GM18858 (cell line): ENCODE results near the gene EHD1.

Experiments
- ATAC-seq: cut with Tn5 transposase; IDR thresholded peaks from one replicate; pipeline ENCODE4 v1.9.1; 2021; ENCODE audit not compliant: unreplicated experiment

Gene EHD1

DNA sequence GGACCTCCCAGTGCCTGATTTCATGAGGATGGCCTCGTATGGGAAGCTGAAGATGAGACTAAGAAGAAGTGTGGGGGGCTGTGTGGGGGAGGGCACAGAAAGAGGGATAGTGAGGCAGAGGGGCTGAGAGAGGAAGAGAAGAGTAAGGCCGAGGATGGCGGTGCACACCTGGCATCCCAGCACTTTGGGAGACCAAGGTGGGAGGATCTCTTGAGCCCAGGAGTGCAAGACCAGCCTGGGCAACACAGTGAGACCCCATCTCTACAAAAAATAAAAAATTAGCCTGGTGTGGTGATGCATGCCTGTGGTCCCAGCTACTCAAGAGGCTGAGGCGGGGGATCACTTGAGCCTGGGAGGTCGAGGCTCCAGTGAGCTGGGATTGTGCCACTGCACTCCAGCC lies 13.5 kb upstream of the EHD1 start:
- ATAC-seq = no peak

DNA sequence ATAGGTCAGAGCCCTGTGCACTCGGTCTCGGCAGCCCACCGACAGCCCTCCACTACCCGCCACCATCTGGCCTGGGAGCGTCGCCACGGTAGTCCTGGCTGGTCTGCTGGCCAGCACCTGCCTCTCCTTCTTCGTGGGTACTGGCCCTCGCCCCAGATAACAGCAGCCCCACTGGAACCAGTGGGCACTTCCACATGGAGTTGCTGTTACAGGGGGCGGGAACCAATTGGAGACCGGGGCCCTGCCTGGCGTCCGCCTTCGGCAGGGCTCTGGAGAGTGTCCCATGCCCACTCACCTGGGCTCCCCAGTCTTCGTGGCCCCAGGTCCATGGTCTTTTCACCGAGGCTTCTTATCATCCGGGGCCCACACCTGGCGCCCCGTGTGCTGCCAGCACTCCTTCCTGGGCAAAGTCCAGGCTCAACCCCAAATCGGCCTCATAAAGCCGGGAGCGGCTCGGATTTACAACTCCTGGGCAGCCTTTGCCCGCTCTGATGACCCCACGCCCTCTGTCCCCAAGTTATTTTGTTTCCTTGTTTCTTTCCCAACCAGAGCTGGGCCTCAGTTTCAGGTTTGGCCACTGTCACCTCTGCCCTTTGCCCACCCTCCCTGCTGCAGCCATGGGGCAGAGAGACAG lies 12.9 kb upstream of the EHD1 start:
- ATAC-seq = no peak

DNA sequence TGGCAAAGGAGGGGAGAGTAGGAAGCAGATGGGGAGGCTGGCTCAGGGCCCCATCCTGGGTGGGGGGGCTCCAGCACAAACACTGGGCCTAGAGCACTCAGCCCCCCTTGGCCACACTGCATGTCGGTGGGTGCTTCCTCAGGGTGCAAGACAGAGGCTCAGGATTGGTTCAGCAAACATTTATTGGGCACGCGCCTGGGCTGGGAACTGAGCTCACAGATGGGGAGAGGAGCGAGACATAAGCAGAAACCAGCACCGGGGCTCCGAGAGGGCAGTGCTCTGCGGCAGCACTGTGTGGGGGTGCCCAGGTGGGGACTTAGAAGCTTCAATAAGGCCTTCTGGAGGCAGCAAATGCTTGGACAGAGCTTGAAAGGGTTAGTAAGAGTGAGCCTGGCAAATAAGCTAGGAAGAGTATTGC lies 12.1 kb upstream of the EHD1 start:
- ATAC-seq = no peak

DNA sequence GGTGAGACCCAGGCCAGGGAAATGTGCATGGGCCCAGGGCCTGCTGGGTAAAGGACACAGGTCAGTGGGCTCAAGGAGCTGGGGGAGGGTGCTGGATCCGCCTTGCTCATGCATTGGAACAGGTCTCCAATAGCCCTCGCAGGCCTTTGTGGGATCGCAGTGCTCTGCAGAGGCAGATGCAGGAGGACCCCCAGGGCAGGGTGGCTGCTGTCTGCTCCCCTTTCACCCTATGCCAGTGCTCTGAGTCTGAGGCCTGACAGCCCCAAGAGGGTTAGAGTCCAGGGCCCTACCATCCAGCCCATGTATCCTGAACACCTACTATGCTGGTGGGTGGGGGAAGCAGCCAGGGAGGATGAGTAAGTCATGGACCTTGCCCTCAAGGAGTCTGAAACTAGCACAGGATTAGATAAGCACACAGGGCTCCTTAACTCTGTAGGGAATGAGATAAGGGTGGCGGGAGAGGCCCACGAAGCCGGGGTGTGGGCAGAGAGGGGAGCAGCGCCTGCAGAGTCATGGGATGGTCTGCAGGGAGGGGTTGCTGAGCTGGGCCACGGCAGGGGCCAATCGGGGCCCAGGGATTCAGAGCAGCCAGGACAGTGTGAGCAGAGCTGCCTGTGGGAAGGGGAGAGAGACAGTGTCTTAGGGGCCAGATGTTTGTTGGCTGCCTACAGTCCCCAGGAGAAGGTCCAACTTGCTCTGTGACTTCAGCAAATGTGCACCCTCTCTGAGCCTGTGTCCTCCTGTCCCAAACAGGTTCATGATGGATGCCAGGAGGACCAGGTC lies 10.5 kb upstream of the EHD1 start:
- ATAC-seq = no peak

DNA sequence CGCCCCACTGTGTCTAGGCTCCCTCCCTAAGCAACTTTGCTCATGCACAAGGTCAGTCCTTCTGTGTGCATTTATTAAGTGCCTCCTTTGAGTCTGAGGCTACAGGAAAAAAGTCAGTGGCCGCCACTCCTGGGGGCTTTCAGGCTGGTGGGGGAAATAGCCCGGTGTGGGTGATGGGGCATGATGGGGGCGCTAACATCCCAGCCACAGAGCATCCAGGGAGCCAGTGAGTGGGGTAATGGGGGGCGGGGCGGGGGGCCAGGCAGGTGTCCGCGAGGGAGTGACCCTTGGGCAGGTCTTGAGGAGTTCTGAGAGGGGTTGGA lies 9.9 kb upstream of the EHD1 start:
- no peak for ATAC-seq

DNA sequence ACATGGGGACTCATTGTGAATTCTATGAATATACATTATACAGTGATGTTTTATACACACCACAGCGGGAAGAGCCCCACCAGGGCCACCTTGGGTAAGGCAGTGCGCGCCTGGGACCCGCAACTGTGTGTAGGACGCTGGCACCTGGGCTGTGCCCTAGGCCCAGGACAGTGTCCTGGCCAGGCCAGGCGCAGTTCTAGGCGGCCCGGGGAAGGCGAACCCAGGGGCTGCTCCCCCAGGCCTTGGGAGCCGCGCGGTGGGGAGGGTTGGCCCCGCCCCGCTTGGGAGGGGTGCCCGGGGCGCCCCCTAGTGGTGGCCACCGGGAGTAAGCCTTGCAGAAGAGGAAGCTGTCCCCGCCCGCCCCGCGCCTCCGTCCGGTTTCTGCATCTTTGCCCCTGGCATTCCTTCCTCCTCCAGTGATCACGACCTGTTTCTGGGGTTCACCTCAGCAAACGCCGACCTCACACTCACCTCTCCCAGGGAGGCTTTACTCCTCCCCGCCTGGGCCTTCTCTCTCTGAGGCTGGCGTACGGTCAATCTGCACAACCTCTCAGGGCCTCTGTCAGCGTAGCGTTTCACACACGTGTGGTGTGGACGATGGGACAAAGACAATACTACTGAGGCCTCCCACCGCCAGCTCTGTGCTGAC lies 9.5 kb upstream of the EHD1 start:
- no peak for ATAC-seq

DNA sequence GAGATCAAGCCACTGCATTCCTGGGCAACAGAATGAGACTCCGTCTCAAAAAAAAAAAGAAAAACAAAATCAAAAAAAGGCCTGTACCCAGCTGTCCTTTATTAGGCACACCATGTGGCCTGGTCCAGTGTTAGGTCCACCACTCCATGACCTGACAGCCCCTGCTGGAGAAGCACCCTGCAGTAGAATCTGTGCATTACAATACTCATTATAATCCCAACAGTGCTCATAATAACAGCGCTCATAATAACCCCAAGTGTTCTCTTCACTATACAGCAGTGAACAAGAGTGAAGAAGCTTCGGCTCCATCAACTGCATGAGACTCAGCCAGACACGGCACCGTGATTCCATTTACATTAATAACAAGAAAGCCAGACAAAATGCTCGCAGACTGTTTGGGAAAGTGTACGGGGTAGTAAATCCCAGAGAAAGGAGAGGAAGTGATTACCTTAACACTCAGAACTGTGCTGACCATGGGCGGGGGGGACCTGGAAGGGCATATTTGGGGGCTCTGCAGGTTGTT lies 8.9 kb upstream of the EHD1 start:
- ATAC-seq = no peak

DNA sequence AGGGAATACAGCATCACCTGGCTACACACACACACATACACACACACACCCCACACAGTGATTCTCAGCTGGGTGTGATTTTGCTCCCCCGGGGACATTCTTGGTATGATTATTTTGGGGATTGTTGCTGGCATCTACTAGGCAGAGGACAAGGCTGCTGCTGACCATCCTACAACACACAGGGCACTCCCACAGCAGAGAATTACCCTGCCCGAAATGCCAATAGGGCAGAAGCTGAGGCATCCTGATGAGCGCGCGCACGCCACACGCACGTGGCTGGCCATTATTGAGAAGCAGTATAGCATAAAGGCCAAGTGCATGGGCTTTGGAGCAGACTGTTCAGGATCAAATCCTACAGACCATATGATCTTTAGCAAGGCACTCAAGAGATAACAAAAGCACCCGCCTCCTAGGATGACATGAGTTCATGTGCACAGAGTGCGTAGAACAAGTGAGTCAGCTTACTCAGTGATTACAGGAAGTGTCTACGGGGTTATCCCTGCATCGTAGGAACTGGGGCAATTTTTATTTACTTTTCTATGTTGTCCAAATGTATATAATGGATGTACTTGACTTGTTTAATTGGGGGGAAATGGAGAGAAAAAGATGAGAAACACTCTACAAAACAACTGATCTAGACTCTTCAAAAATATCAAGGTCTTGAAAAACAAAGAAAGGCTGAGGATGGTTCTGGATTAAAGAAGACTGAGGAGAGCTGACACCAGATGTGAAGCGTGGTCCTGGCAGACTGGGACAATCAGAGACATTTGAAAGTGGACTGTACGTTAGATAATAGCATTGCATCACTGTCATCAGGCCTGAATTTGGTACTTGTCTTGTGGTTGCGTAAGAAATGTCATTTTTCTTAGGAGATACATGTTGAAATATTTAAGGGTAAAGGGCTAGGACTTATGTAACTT lies 7.2 kb upstream of the EHD1 start:
- no peak for ATAC-seq

DNA sequence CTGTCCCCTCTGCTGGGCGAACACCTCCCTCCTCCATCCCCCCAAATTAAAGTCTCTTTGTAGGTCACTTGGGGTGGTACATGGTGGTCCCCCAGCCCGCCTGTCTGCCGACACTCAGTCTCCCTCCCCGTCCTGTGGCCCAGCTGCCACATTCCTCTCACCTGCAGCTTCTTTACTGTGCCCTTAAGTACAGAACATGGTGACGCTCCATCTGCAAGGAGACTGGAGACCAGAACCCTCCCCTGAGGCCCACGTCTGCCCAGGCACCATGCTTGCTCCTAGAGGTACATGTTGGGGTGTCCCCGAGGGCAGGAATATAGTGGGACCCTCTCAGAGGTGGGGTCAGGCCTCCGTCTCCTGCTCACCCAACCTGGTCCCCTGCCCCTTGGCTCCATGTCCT lies 5.6 kb upstream of the EHD1 start:
- ATAC-seq = no peak

DNA sequence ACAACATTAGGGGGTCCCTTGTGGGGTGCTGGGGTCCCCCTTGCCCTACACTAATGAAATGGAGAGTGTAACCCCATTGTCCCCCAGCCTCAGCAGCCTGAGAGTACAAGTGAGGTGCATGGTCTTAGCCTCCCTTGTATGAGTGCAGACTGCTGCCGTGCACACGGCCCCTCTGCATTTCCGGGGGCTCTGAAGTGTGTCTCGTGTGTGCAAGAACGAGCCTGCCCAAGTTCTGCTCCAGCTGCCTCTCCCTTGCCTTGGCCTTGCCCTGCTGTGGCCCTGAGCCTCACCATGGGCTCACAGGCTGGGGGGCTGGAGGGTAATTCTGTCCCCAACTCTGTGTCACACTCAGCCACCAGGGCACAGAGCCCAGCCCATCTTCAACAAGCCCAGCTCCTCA lies 5.2 kb upstream of the EHD1 start:
- no peak for ATAC-seq

DNA sequence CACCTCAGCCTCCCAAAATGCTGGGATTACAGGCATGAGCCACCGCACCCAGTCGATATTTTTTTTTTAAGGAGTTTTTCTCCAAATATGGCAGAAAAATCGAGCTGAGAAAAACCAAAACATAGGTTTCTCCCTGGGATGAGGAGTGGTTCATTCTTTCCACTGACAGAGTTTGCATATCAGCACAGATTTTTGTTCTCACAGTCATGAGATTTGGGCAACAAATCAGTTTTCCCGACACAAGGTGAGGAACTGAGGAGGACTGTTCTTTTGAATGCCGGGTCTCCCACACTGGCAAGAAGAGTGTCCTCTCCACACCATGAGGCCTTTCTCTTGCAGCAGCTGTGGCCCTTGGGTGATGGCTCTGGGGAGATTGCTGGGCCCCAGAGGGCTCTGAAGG lies 3.8 kb upstream of the EHD1 start:
- no peak for ATAC-seq

DNA sequence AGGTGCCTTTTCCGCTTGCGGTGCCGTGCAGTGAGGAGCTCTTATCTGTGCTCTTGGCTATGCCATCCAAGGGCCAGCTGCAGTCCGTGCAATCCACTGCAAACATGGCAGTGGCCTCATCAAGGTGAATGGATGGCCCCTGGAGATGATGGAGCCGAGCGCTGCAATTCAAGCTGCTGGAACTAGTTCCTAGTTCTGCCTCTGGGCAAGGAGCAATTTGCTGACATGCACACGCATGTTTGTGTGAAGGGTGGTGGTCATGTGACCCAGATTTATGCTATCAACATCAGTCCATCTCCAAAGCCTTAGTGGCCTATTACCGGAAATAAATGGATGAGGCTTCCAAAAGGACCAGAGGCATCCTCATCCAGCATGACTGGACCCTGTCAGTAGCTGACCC lies 3.1 kb upstream of the EHD1 start:
- no peak for ATAC-seq

DNA sequence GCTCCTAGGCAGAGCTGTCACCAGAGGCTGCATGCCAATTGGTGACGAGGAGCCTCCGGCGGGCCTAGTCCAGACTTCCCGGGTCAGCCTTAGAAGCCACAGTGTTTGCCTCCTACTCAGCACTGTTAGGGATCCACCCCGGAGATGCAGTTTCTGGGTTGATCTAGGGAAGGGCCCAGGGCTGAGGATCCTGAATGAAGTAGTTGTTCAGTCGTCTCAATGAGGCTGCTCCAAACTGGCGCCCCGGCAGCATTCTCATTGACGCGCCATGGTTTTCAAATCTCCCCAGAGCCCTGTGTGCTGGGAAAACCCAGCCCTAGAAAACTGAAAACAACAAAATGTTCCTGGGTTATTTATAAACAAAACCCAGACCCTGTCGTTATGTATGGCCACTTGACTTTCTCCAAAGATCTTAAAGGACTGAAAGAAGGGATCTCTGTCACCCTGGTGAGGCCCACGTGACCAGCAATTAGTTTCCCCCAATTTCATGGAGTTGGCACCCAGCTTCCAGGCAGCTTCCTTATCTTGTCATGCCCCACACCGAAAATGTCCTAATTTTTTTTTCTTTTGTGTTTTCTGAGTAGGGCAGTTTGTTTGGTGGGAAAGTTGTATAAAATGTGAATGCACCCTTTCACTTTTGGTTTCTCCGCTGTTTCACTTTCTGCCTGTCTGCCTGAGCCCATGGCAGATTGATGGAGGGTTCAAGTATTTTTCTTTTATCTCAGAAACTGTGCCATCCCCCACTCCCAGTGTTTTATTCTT lies 2.0 kb upstream of the EHD1 start:
- no peak for ATAC-seq

DNA sequence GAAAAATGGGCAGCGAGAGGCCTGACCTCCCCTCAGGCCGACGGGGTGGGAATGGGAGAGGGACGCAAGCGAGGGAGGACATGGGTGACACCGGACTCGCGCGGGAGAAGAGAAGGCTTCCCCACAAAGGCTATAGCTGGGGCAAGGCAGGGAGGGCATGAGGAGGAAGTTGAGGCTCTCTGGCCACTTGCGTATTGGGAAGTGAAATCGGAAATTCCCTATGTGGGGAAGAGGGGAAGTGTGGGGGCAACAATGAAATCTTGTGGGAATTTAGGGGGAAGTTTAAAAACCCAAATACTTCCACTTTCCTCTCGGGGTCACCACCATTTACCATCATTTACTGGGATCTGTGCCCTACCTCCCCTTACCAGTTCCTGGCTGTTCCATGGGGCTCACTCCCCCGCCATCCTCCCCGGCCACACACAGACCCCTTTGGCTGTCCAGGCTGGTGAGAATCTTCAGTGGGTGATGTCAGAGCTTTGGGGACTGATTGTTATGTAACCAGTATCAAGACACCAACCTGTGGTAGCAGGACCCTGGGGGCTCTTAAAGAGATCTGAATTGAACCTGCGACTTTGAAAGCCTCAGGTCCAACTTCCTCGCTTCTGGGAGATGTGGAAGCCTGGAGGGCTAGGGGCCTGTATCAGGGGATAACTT lies 951 bp upstream of the EHD1 start:
- no peak for ATAC-seq

DNA sequence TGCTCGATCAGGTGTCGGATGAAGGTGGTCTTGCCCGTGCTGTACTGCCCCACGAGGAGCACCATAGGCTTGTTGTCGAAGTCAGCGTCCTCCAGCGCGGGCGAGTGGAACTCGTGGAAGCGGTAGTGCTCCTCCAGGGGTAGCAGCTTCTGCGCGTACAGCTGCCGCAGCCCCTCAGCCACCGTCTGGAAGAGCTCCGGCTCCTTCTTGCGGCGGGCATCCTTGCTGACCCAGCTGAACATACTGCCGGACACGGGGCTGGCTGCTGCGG lies 263 bp downstream of the EHD1 start:
- no peak for ATAC-seq

DNA sequence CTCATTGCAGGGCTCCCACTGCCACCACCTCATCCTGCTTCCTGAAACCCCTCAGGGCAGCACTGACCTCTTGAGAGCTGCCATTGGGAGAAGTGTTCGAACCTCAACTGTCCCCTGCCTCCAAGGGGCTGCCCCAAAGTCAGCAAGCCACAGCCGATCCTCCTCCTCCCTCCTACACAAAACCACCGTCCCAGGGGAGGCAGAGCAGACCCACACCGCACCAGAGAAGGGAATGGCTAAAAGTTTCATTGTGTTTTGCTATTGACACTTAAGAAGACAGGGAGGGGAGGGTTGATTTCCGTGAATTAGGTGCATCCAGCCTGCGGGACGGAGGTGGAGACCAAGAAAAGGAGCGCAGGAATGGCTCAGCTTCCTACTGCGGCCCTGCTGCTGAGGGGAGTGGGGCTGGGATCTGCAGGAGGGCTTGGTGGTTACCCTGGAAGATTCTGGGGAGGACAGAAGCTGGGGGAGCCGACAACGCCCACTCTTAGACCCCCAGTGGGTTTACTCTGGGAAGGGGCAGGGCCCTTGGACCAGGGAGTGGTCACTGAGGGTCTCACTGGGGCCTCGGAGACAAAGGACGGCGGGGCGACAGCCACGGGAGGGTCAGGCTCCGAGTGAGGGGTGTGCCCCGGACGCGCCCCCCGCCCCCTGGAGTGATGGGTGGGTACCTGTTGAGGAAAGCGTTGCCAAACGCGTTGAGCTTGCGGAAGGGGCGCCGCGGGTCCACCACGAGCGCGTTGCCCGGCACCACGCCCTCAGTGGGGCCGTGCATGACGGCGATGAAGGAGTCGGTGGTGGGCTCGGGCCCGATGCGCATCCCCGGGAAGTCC lies 815 bp downstream of the EHD1 start:
- ATAC-seq = no peak

DNA sequence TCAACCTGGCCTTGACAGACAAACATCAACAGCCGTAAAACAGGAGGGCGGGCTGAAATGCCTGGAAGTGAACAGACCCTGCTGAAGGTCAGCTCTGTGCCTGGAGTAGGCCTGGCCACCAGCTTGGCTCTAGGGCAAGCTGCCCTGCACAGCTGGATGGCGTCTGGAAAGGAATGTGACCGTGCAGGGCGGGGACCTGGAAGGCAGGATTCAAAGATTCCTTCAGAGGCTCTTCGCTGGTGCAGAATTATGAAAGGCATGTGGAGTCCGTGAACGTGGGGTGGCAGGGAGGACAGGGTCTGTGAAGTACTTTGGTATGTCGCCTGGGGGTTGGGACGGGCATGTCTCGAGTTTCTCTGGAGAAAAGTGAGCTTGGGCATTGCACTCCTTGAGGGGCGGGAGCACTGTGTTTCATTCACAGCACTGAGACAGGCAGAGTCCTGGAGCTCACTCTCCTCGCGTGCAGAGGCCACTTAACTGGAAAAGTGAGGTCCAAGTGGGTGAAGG lies 1.5 kb downstream of the EHD1 start:
- ATAC-seq = no peak

DNA sequence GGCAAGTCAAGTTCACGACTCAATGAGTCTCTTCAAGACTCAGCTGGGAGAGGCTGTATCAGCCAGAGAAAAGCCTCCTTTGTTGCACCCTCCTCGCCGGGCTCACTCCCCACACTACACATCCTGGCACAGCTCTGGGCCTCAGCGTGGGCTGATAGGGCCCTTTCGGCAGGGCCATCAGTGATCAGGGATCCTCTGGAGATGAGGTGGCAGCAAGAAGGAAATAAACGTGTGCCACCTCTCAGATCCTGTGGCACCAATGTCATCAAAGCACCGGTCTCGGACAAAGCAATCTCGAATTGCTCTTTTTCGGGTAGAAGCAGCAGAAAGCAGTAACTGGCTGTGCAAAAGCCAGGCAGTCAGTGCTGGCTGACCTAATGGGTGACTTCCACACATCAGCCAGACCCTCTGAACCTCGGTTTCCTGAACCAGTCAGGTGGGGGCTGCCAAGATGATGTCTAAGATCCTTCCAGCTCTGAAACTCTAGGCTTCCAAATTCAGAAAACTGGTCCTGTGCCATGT lies 2.1 kb downstream of the EHD1 start:
- no peak for ATAC-seq
